SHP77 (cell line): ENCODE data around the gene NOBOX.
A peak's percentile ranks its signal among the peaks of the same experiment; 100 is the strongest.
"Not testable (repeated sequence)": the region's sequence is repeated elsewhere in the genome, so short reads cannot be mapped to it uniquely, and the experiment has no call there.

Source experiments
- DNase-seq, 2 experiments: peaks; one replicate each; lab custom pipeline; 2025; lab: John Stamatoyannopoulos, UW

Gene NOBOX

DNA sequence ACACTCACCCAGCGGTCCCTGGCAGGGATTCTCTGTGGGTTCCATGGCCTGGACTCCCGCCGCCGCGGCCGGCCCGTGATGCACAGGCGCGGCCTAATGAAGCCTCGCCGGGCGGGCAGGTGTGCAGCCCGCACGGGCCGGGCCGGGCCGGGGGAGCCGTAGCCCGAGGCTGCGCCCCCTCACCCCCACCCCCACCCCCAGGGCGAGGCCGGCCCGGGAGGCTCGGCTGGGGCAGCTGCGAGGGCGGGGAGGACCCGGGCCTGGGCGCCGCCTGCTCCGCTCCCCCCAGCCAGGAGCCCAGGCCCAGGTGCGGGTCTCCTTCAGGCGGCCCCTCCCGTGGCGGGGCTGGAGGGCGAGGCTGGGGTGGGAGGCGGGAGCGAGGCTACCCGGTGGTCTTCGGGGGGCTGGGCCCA is at the start of gene NOBOX:
Gene NOBOX, minus strand, starts transcription at position 45 of the 413 bp plus-strand sequence.
- DNase-seq = no peak

DNA sequence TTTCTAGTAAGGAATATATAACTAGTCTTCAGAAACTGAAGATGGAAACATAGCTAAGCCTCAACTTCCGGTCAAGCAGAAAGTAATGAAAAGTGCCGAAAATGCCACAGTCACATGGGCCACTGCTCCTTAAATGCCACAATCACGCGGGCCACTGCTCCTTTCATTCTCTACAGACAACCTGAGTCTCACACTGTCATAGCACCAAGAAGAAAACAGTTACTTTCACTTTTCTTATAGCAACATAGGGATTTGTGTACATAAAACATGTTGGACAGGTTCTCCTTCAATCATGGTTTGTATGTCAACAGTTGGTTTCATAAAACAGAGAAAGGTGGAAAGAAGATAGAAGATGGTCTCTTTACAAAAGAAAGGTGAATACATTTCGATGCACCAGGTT is 48.6 kb upstream of the NOBOX start:
- DNase-seq = no peak

DNA sequence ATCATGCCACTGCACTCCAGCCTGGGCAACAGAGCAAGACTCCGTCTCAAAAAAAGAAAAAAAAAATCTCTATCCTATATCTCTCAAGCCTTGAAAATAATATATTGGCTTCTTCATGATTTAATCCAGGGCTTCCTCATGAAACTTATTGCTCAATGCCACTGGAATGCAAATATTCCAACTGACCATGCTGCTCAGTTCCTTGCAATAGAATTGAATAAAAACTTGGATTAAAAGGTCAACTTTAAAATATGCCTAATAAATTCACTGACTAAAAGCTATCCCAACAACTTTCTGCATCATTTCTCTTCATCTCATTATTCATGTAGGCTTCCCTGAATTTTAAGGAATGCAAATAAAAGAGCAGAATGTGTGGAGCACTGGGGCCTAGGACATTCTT is 42.1 kb upstream of the NOBOX start:
- no peak for DNase-seq

DNA sequence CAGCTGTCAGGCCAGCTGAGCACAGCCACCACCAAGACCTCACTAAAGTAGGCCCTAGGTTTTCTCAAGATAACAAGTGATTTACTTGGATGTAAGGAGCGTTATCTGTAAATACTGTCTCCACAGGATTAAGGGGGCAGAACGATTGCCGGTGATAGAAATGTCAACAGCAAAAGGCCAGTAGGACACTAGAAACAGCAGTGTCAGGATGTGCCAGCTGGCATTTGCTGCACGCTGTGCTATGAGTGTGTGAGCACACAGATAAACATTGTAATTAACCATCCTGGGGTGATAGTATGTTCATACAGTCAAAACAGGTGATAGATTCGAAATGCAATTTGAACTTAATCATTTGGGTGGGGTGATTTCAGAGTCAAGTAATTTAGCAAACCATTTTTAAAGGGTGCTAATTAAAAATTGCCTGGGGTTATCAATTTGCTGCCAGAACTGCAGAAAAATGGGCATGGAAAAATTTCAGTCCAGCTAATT is 36.3 kb upstream of the NOBOX start:
- DNase-seq = no peak

DNA sequence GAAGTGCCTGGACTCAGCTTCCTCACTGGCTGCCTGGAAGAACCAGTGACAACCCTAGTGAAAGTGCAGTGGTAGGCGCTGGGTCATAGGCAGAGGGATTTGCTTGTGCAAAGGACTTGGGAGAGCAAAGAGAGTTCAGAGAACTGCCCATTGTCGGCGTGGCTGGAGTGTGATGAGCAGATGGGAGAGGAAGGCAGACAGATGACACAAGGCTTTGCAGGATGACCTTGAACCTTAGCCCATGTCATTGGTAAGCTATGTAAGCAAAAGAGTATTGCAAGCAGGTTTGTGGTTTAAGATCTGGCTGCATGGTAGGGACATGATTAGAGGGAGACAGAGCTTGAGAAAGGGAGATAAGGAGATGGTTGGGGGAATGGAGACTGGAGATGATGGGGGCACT is 35.3 kb upstream of the NOBOX start:
- DNase-seq = no peak

DNA sequence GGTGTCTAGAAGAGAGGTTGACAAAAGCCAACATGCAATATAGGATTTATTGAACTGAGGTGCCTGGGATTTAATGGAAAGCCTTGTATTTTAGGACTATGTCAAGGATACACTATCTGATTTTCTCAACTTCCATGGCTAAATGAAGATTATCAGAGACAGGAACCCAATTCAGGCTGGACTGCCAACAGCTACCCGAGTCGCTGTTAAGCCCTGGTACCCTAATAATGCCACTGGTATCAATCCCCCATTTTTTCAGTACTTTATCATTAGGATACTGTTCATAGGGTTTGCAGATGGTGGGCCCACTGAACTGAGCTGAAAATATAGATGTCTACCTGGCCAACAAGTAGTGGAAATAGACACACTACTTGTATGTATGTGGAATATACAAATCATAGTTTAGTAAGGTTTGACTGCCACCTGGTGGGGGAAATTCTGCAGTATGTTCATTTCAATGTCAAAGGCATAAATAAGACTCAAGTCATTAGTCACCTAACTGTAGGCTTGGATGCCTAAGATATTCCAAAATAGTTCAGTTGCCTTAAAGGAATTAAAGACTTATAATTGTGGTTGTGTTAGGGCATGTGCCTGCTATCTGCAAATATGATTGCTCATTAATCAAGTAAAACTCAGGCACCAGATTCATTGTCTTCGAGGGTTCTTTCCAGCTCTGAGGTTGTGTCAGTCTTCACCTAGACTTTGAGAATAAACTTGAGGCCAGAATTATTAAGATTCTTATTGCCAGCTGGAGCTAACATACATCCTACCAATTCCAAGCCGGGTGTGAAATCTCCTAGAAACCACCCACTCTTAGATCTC is 34.1 kb upstream of the NOBOX start:
- DNase-seq = peak; percentile 33 to 34

DNA sequence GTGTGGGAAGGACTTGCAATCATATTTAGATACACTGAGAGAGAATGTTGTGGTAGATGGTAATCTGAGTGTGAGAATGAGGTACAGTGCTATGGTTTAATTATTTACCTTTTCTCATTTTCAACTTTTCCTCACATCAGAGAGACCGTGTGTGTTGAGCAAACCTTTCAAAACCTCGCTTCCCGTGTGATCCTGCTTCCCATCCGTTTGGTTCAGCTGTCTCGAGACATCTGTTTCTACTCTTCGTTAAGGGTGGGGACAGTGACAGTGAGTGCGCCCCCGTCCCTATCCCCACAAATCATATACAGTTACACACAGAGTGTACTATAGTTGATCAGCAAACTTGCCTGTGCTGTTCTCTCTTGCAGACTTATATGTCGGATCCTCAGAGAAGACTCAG is 33.0 kb upstream of the NOBOX start:
- DNase-seq = no peak

DNA sequence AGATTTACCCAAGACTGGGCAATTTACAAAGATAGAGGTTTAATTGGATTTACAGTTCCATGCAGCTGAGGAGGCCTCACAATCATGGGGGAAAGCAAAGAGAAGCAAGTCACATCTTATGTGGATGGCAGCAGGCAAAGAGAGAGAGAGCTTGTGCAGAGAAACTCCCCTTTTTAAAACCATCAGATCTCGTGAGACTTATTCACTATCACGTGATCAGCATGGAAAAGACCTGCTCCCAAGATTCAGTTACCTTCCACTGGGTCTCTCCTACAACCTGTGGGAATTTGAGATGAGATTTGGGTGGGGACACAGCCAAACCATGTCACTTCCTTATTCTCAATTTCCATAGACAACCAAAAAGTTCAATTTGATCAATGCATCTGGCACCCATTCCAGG is 24.9 kb upstream of the NOBOX start:
- DNase-seq = no peak

DNA sequence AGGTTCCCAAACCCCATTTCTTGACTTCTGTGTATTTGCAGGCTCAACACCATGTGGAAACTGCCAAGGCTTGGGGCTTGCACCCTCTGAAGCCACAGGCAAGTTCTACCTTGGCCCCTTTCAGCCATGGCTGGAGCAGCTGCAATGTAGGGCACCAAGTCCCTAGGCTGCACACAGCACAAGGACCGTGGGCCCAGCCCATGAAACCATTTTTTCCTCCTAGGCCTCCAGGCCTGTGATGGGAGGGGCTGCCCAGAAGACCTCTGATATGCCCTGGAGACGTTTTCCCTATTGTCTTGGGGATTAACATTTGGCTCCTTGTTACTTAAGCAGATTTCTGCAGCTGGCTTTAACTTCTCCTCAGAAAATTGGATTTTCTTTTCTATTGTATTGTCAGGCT is 24.0 kb upstream of the NOBOX start:
- not testable (repeated sequence) for DNase-seq

DNA sequence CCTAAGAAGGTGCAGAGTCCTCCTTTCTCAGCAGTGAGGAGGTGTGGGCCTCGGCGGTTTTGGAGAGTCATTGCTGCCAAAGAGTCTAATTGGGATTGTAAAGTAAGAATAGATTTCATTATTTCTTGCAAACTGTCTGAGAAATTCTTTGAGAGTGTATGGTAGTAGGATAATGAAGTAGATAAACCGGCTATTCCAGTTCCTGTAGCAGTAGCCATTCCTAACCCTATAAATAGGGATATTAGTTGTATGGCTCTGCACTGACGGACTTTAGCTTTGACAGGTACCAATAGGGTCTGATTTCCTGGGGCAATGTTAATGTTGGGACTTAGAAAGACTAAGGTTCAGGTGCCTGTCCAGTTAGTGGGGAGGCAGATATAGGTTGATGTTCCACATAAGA is 15.4 kb upstream of the NOBOX start:
- DNase-seq = not testable (repeated sequence)

DNA sequence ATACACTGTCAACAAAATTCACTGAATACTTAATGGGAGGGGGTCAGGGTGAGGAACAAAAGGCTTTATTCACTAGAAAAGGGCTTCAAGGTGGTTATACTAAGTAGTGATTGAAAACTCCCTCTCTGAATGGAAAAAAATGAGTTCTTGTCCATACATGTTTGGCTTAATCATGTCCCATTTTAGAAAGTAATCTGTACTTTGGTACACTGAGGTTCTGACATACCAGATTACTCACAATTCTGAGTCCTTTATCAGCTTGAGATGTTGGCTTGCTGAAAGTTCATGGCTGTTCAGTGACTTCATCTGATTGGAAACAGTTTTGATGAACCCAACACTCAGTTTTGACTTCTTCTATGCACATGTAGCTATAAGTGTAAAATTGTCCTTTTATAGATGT is 12.8 kb upstream of the NOBOX start:
- no peak for DNase-seq

DNA sequence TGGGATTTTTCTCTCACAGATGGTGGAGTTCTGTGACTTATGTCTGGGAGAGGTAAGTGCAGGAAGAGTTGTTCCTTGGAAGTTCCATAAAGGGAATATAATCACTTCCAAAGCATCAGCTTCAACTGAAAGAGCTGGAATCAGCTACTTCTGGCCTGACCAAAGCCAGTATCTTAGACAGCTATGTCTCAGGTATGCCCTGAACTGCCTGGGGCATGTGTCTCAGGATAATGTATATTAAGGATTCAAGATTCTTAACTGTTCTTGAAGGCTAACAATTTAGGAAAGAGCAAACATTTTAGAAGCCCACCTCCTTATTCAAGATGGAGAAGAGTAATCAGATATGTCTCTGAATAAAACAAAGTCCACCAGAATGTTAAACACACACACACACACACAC is 12.4 kb upstream of the NOBOX start:
- no peak for DNase-seq

DNA sequence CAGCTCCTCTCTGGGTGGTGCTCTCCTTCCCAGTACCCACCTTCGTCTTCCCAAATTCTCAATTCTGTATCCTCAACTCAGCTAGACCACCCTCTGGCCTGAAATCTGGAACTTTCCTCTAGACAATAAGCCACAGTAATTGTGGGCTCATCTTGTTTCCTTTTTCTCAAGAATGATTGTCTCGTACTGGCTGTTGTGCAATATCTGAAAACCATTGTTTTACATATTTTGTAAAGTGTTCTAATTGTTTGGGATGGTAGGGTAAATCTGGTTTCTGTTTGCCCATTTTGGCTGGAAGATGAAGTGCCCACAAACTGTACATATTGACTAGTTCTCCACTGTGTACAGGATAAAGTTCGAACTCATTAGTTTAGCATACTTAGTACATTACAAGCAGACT is 11.3 kb upstream of the NOBOX start:
- DNase-seq = no peak

DNA sequence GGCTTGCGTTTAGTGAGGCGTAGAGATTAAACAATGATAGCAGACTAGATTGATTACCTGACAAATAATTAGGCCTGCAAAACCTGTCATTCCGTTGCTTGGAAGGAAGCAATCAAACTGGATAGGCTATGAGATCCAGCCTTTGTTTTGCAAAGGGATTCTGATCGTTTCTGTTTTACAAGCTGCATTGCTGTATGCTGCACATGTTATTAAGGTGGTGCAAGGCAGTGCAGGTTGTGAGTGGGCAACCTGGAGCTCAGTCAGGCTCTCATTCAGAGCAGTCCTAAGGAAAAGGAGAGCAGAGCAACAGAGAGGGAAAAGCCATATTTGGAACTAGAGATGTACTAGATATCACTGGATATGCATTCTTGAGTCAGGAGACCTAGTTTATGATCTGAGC is 6.9 kb upstream of the NOBOX start:
- DNase-seq = no peak

DNA sequence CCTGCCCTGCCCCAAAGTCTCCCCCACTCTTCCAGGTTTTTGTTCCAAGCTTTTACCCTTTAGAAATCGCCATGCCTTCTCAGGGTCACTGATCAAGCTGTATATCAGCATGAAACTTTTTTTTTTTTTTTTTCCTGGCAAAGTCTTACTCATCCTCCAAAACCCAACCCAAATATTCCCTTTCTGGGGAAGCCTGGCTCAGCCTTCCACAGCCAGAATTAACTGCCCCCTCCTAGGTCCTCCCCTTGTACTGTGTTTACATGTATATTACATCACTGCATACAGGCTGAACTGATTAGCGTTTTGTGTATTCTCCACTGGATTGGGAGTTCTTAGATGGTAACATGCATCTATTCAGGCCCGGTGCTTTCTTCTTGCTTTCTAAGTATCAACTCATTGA is 4.6 kb upstream of the NOBOX start:
- DNase-seq = no peak

DNA sequence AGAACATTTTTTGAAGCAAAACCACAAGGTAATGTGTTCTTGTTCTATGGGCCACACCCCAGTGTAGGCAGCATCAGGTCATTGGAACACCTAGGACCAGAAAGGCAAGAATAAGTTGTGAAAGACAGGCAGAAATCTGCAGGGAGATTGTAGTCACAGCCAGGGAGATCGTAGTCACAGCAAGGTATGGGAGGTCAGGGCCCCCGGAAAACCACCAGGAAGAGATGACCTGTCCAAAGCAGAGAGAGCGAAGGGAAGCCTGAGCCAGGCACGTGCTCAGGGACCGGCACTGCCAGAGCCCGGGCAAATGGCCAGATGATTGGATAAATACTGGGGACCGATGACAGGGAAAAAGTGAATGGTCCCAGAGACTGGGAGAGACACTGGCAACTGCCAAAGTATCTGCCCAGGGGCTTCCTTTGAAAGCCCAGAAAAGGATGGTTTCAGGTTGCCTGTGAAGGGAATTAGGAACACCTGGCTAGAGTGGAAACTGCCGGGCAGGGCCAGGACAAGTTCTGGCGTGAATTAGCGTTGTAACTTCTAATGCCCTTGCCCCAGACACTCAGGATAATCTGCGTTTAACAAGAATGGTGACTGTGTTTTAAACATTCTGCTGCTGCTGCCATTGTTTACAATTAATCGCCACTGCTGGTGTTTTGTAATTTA is 3.9 kb upstream of the NOBOX start:
- DNase-seq = no peak

DNA sequence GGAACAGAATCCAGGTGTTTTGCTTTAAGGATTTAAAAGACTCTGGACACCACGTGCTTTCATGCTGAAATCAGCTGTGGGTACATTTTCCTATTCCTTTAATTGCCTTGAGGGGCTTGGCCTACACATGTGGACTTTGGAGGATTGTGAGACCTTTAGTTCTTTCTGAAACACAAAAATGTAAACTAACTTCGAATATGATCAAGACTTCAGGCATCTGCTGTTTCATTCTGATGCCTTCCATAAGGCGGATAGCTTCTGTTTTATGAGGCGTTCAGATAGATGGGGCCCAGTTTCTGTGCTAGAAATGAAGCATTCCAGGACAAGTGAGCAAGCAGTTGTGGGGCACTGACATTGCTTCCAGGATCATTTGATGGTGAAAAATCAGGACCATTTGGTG is 1.5 kb upstream of the NOBOX start:
- no peak for DNase-seq

DNA sequence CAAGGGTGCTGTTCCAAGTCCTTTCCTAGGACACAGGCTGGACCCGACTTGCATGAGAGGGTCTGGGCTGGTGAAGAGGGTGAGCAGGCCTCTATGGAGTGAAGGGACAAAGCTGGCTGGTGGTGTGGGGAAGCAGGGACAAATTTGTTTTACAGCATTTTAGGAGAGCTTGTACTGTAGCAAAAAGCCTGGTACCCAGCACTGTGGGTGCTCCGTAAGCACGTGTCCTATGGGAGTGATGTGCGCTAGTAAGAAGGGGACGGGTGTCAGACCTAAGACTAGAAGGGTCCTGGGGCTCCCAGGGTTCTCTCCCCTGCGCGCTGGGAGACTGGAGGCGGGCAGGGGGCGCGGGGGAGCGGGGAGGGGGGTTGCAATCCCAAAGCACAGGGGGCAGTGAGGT is 391 bp downstream of the NOBOX start:
- no peak for DNase-seq

DNA sequence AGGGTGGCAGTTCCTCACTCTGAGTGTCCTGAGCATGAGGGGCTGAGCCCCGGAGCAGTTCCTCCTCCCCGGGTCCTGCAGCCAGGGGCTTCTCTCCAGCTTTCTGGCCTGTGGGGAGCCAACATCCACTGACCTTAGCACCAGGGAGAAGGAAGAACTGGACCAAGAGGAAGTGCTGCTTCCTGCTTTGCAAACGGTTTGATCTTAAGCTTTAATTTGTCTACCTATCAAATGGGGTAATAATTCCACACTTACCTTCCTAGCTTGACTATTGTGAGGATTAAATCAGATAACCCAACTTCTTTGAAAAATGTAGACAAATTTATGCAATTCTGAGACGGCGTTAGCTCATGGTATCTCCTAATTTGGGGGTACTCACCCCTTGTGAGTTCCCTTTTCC is 2.0 kb downstream of the NOBOX start:
- no peak for DNase-seq

DNA sequence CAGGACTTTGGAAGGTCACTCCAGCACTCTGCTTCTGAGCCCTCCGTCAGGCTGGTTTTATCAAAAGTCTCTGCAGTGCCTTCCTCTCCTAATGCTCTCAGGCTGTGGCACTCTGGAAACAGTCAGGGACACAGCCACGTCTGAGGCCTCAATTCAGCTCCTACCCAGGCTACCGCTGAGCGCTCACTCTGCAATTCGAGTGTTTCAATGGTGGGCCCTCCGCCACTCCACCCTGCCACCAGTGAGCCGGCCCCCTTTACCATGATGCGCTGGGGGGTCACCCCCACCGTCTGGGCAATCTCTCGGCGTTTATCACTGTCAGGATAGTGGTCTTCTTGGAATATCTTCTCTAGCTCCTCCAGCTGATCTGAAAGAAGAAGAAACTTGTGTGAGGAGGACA is 3.5 kb downstream of the NOBOX start:
- no peak for DNase-seq

DNA sequence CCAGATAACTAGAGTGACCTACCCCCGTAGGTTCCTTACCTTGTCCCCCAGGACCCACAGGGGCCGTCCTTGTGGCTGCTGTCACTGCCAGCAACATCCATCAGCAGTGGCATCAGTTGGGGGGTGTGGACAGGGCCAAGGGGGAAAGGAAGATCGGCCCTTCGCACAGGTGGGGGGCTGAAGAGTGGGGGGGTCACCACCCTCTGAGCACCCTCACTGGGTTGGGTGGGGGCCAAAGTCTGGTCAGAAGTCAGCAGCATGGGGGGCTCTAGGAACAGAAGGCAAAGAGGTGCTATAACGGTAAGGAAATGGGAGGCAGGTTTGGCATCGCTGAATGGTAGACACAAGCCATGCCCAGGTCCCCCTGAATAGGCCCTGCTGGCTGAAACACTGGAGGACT is 4.6 kb downstream of the NOBOX start:
- no peak for DNase-seq

DNA sequence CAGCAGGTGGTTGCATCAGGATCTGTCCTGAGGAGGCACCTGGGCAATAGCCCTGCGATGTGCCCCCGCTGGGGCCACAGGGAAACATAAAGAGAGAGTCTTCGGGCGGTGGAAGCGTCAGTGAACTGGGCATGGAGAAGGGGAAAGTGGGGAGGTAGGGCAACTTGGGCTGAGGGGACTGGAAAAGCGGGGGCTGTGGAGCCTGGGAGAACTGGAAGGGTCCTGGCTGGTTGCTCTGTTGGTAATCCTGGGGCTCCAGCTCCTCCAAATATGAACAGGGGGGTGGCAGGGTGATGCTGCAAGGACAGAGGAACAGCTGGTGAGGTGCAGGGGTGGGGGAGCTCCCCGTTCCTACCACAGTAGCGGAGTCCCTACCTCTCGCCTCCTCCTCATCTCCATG is 5.2 kb downstream of the NOBOX start:
- no peak for DNase-seq

DNA sequence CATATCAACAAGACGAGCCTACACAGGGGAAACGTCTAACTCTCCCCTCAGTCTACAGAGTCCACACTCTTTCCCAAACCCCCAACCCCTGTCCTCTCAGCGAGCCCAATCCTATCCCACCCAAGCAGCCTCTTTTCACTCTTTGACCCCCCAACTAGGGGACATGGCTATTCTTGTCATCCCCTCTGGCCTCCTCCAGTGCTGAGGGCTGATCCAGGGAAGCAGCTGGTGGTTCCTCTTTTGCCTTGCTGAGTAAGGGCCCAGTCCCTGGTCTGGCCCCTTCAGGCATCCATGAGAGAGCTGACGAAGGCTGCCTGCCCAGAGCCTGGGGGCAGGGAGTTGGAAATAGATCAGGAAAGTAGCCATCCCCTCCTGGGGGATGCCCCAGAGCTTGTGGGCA is 6.4 kb downstream of the NOBOX start:
- DNase-seq = no peak

DNA sequence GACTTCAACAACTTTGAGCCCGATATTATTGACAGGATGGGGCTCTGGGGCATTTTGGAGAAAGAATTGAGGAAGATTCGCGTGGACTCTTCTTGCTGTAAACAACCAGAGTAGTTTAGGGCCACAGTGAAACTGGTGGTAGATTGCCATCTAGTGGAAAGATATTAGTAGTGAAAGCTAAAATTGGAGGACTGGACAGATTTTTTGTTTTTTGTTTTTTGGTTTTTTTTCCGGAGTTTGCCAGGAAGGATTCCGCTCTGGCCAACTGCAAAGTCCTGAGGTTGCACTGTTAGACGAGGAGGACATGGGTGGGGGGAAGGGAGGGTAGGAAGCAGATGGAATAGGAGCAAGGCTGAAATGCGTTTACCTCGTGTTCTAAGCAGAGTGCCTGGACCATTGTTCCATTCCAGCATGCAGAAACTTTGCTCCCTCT is 11.7 kb downstream of the NOBOX start:
- DNase-seq = peak; percentile 6 to 19
